ENCODE results near the gene NXPE3. TPM values are rescaled to one million over a fixed set of nuclear protein-coding genes. Genes with fewer than 3 reads are reported as not detected.

The NXPE3 gene
- total RNA-seq, 2 donors from 2014 or later, result 22.9 to 49.8 TPM

GRCh38 chr3:101865751-101866509 lies 86.9 kb downstream of the NXPE3 start:
- DNase-seq (ENCODE audit: low spot score), result no peak
- Histone ChIP-seq H3K4me1 (peaks cover 0 to 16% of the 10 kb centered on the region in 2 donors), H3K27ac (no peak overlapping the region), H3K4me3 (no peak overlapping the region), H3K27me3 (no peaks in the 10 kb centered on the region), H3K36me3 (peaks cover 4% of the 10 kb centered on the region), H3K9me3 (no peaks in the 10 kb centered on the region)
- TF ChIP-seq, protein P1, sequence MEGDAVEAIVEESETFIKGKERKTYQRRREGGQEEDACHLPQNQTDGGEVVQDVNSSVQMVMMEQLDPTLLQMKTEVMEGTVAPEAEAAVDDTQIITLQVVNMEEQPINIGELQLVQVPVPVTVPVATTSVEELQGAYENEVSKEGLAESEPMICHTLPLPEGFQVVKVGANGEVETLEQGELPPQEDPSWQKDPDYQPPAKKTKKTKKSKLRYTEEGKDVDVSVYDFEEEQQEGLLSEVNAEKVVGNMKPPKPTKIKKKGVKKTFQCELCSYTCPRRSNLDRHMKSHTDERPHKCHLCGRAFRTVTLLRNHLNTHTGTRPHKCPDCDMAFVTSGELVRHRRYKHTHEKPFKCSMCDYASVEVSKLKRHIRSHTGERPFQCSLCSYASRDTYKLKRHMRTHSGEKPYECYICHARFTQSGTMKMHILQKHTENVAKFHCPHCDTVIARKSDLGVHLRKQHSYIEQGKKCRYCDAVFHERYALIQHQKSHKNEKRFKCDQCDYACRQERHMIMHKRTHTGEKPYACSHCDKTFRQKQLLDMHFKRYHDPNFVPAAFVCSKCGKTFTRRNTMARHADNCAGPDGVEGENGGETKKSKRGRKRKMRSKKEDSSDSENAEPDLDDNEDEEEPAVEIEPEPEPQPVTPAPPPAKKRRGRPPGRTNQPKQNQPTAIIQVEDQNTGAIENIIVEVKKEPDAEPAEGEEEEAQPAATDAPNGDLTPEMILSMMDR (IDR thresholded peaks at IDR 0.05), result no peak

GRCh38 chr3:101867511-101867910 lies 88.5 kb downstream of the NXPE3 start:
- Histone ChIP-seq H3K27ac (no peak overlapping the region), H3K4me3 (no peak overlapping the region), H3K36me3 (no peaks in the 10 kb centered on the region), H3K9me3 (no peaks in the 10 kb centered on the region), H3K27me3 (no peaks in the 10 kb centered on the region), H3K4me1 (peaks cover 0 to 16% of the 10 kb centered on the region in 2 donors)
- TF ChIP-seq, protein P1 (IDR thresholded peaks at IDR 0.05), result no peak
- no peak for DNase-seq (ENCODE audit: low spot score)

- DNase-seq (ENCODE audit: low spot score), result no peak
- H3K36me3 ChIP-seq, result no peaks in the 10 kb centered on the region
- peaks cover 0 to 16% of the 10 kb centered on the region in 2 donors for H3K4me1 ChIP-seq
- no peaks in the 10 kb centered on the region for H3K27me3 ChIP-seq
- H3K9me3 ChIP-seq, result no peaks in the 10 kb centered on the region
- TF ChIP-seq, protein P1 (IDR thresholded peaks at IDR 0.05), result no peak
- H3K4me3 ChIP-seq, result no peak overlapping the region
- no peak overlapping the region for H3K27ac ChIP-seq
Observed at GRCh38 chr3:101867996-101868395, 89.0 kb downstream of the NXPE3 start.

- TF ChIP-seq, protein P1 (IDR thresholded peaks at IDR 0.05), result no peak
- peaks cover 0 to 16% of the 10 kb centered on the region in 2 donors for H3K4me1 ChIP-seq
- DNase-seq (ENCODE audit: low spot score), result peak; percentile 84
- H3K9me3 ChIP-seq, result no peaks in the 10 kb centered on the region
- H3K27me3 ChIP-seq, result no peaks in the 10 kb centered on the region
- no peaks in the 10 kb centered on the region for H3K36me3 ChIP-seq
- H3K27ac ChIP-seq, result peak overlapping the region in 1 of 2 donors; percentile 0
- no peak overlapping the region for H3K4me3 ChIP-seq
Observed at GRCh38 chr3:101868534-101869464, 89.8 kb downstream of the NXPE3 start.

DNA sequence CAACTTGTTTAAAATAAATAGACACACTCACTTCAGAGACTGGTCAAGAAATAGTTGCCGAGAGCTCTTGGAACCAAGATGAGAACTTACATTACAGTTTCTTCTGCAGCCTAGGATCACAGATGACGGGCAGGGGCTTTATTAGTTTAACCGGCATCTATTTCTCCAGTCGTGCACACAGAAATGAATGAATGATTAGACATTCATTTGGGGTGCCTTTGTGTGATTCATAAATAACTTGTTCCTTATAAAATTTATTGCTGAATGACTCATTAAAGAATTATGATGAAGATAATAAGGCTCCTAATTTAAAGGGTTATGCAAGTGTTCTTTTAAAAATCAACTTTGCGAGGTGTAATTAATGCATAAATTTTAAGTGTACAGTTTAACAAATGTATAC lies 91.1 kb downstream of the NXPE3 start:
- no peak for DNase-seq (ENCODE audit: low spot score)
- H3K27ac ChIP-seq, result no peak overlapping the region
- H3K4me3 ChIP-seq, result no peak overlapping the region
- H3K4me1 ChIP-seq, result peaks cover 0 to 16% of the 10 kb centered on the region in 2 donors
- no peaks in the 10 kb centered on the region for H3K27me3 ChIP-seq
- TF ChIP-seq, protein P1 (IDR thresholded peaks at IDR 0.05), result no peak
- H3K9me3 ChIP-seq, result no peaks in the 10 kb centered on the region
- no peaks in the 10 kb centered on the region for H3K36me3 ChIP-seq
